HG02973 (cell line): ENCODE measurements around the gene PDLIM7.

ENCODE experiments used
- ATAC-seq: cut with Tn5 transposase; IDR thresholded peaks from one replicate; pipeline ENCODE4 v1.9.1; 2021; ENCODE audit warnings: moderate library complexity; ENCODE audit not compliant: unreplicated experiment

PDLIM7 gene

DNA sequence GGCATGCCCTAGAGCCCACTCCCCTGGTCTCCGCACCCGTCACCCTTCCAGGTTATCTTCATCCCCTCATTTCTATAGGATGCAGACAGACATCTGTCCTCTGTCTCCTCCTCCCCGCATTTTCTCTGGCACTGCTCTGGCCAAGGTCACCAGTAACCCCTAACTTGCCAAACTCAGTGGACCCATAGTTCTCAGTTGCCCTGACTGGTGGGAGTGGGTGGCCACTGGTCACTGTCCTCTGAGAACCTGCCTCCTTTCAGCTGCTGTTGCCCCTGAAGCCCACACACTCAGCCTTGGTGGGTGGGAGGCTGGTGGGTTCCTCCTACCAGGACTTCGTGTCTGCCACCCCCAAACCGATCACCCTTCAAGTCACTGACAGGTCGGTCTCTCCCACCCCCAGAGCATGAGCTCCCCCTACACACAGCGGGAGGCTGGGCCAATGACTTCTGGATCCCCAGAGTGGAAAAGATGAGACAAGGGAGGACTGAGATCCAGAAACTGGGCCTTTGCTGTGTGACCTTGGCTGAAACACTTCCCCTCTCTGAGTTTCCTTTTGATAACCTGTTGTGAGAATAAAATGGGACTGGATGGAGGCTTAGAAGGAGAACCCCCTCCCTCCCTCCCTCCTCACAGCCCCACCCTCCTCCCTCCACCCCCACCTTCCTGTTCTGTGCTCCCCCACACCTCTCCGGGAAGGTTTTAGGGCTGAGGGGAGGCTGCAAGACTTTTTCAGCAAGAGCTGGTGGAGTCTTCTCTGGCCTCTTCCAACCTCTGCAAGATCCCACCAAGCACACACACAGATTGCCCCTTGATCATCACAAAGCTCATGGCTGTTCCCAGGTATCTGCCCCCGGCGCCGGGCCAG lies 21.6 kb downstream of the PDLIM7 start:
- no peak for ATAC-seq

GRCh38 chr5:177474846-177475562 lies 22.4 kb downstream of the PDLIM7 start:
- no peak for ATAC-seq

- no peak for ATAC-seq
Observed at GRCh38 chr5:177474002-177474476, 23.4 kb downstream of the PDLIM7 start.

GRCh38 chr5:177473443-177474001 lies 23.9 kb downstream of the PDLIM7 start, which contains the start of gene DBN1:
Gene DBN1, minus strand, starts transcription at chr5:177473634. Its CDS starts 113 bp downstream, at chr5:177473521.
- ATAC-seq = peak; percentile 33

- ATAC-seq = peak; percentile 46
Observed at GRCh38 chr5:177472460-177473442, 24.7 kb downstream of the PDLIM7 start.

DNA sequence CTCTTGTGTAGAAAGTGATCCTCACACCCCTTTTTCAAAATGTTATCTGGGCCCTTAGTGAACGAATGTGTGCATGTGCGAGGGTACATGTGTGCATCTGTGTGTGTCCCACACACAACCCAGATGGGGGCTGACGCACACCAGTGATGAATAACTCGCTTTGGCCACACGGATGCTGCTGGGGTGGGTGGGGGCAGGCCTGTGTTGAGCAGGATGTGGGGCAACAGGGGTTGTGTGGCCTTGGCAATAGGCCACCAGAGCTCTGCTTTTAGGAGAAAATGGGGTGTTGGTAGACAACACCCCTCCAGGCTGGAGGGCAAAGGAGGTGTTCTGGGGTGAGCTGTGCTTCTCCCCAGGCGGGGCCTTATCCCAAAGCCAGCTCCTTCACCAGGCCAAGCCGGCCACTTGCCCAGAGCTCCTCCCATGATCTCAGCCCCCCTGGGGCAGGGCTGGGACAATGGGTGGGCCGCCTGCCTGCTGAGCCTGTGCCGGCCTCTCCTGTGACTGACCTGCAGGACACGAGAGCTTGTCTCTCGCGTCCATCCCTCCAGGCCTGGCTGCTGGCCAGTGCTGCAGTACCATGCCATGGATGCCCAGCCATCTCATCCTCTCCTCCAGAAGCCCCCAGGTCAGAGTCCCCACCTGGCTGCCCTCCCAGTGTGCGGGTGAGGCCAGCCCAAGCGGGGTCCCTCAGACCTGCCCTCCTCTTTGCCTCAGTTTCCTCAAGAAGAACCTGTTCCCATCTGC lies 25.6 kb downstream of the PDLIM7 start:
- ATAC-seq = no peak

- ATAC-seq = no peak
Observed at GRCh38 chr5:177470759-177471536, 26.5 kb downstream of the PDLIM7 start.

GRCh38 chr5:177469750-177470525 lies 27.5 kb downstream of the PDLIM7 start:
- ATAC-seq = no peak

- no peak for ATAC-seq
Observed at GRCh38 chr5:177468685-177469628, 28.4 kb downstream of the PDLIM7 start.

GRCh38 chr5:177468329-177468684 lies 29.1 kb downstream of the PDLIM7 start:
- ATAC-seq = no peak

- no peak for ATAC-seq
Observed at GRCh38 chr5:177467436-177467835, 30.0 kb downstream of the PDLIM7 start.

GRCh38 chr5:177466861-177467260 lies 30.5 kb downstream of the PDLIM7 start:
- ATAC-seq = no peak

- ATAC-seq = no peak
Observed at GRCh38 chr5:177465044-177465443, 32.4 kb downstream of the PDLIM7 start.

DNA sequence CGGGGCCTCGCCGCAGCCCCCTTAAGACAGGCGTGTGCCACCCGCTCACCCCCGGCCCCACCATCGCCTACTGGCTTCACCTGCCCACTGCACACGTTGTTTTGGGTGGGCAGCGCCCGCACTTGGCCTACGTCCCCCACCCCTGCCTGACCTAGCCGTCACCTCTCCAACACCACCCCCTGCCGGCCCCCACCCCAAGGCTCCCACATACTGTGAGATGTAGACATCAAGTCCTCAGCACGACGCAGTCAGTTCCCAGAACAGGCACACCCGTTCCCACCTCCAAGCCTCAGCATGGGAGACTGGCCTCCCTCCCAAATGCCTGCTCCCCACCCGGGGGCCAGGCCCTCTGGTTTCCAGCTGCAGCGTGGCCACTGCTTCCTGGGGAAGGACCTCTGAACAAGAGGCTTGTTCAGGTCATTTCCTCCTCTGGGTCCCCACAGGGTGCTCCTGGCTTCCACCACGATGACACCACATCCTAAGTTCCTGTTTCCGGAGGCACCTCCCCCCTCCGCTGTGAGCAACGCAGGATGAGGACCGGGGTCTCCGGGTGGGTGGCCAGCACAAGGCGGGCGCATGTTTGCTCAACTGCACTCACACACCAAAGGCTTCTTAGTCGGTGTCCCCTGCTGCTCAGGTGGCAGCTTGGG lies 35.3 kb downstream of the PDLIM7 start:
- ATAC-seq = no peak

DNA sequence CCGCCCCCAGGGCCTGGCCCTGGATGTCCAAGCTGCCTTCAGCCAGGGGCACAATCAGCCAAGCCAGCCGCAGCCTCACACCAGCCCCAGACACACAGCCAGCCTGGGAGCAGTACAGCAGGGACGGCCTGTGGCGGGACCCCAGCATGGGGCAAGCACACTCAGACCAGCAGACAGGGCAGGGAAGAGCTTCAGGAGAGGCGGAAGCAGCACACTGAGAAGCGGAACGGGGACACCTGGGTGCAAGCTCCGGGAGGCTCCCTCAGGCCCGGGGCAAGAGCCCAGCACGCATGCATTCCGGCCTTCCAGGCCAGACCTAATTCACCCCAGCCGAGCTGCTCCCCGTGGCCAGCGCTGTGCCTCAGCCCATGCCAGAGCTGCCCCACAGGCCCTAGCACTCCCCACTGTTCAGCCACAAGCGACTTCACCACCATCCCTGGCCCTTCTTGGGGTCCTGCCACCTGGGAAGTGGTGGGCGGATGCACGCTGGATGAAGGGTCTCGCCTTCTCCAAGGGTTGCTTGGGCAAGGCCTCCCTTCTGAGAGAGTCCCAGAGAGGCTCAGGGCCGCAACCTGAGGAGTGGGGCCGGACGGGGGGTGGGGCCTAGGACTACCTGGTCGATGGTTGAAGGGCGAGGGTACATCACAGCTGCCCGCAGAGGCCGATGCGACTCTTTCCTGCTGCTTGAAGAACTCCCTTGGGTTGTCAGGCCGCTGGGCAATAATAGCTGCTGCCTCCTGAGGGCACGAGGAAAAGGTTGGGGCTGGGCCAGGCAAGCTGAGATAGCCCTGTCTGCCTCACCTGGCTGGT lies 37.4 kb downstream of the PDLIM7 start:
- no peak for ATAC-seq

- no peak for ATAC-seq
Observed at GRCh38 chr5:177459357-177459756, 38.0 kb downstream of the PDLIM7 start.
